Measurements from ENCODE around the gene TRIM10. TPM values are rescaled to one million over a fixed set of nuclear protein-coding genes. Genes with fewer than 3 reads are reported as not detected.

TRIM10 gene
- total RNA-seq = not detected
- long read RNA-seq = 0 reads

GRCh38 chr6:30160785-30161531 lies at the start of gene TRIM10:
TSS of gene TRIM10 (minus strand) at chr6:30161211. CDS start at chr6:30160858, 353 bp downstream.
- intact Hi-C loops (cut with DNase I) = no loop called here
- ATAC-seq (no peak), DNase-seq (ENCODE audit: missing footprints) (no peak)

- peak; percentile 17 for ATAC-seq
- intact Hi-C loops (cut with DNase I) = no loop called here
- DNase-seq (ENCODE audit: missing footprints) = no peak
These were observed 46.7 kb upstream of the TRIM10 start for GRCh38 chr6:30207619-30208295.

- ATAC-seq (peak; percentile 62), DNase-seq (ENCODE audit: missing footprints) (no peak)
- intact Hi-C loops (cut with DNase I) = no loop called here
These were observed 46.0 kb upstream of the TRIM10 start for GRCh38 chr6:30206799-30207618.

- ATAC-seq (peak; percentile 27), DNase-seq (ENCODE audit: missing footprints) (no peak)
- intact Hi-C loops (cut with DNase I) = no loop called here
These were observed 45.1 kb upstream of the TRIM10 start for GRCh38 chr6:30206152-30206551.

- ATAC-seq (no peak), DNase-seq (ENCODE audit: missing footprints) (no peak)
- intact Hi-C loops (cut with DNase I) = no loop called here
These were observed 43.1 kb upstream of the TRIM10 start for GRCh38 chr6:30204116-30204515.

GRCh38 chr6:30202366-30202765 lies 41.4 kb upstream of the TRIM10 start:
- ATAC-seq = no peak
- intact Hi-C loops (cut with DNase I) = no loop called here
- DNase-seq (ENCODE audit: missing footprints) = no peak

GRCh38 chr6:30200551-30201281 lies 39.7 kb upstream of the TRIM10 start:
- intact Hi-C loops (cut with DNase I) = no loop called here
- ATAC-seq (no peak), DNase-seq (ENCODE audit: missing footprints) (no peak)

GRCh38 chr6:30198166-30199084 lies 37.4 kb upstream of the TRIM10 start:
- intact Hi-C loops (cut with DNase I) = no loop called here
- DNase-seq (ENCODE audit: missing footprints) (no peak), ATAC-seq (no peak)

- ATAC-seq (no peak), DNase-seq (ENCODE audit: missing footprints) (no peak)
- intact Hi-C loops (cut with DNase I) = no loop called here
These were observed 35.4 kb upstream of the TRIM10 start for GRCh38 chr6:30196376-30196775.

GRCh38 chr6:30195951-30196350 lies 34.9 kb upstream of the TRIM10 start:
- no peak for ATAC-seq
- intact Hi-C loops (cut with DNase I) = no loop called here
- no peak for DNase-seq (ENCODE audit: missing footprints)

- ATAC-seq (no peak), DNase-seq (ENCODE audit: missing footprints) (no peak)
- intact Hi-C loops (cut with DNase I) = no loop called here
These were observed 34.0 kb upstream of the TRIM10 start for GRCh38 chr6:30194797-30195690.

- no peak for DNase-seq (ENCODE audit: missing footprints)
- ATAC-seq = no peak
- intact Hi-C loops (cut with DNase I) = no loop called here
These were observed 31.1 kb upstream of the TRIM10 start for GRCh38 chr6:30192076-30192475.

- intact Hi-C loops (cut with DNase I) = no loop called here
- DNase-seq (ENCODE audit: missing footprints) (no peak), ATAC-seq (no peak)
These were observed 27.5 kb upstream of the TRIM10 start for GRCh38 chr6:30188541-30188940.

GRCh38 chr6:30185846-30186484 lies 25.0 kb upstream of the TRIM10 start:
- ATAC-seq = no peak
- intact Hi-C loops (cut with DNase I) = no loop called here

GRCh38 chr6:30184417-30185031 lies 23.5 kb upstream of the TRIM10 start:
- ATAC-seq (no peak), DNase-seq (ENCODE audit: missing footprints) (no peak)
- intact Hi-C loops (cut with DNase I) = no loop called here

More at GRCh38 chr6:30185846-30186484, 25.0 kb upstream of the TRIM10 start:
- no peak for DNase-seq (ENCODE audit: missing footprints)

GRCh38 chr6:30180145-30180544 lies 19.1 kb upstream of the TRIM10 start:
- DNase-seq (ENCODE audit: missing footprints) (no peak), ATAC-seq (no peak)
- intact Hi-C loops (cut with DNase I) = no loop called here

Data from Right ventricle myocardium inferior (tissue), 1 donor.